ENCODE measurements around the gene PLXNB1.
"Not testable (repeated sequence)": the region's sequence is repeated elsewhere in the genome, so short reads cannot be mapped to it uniquely, and the experiment has no call there.

Gene PLXNB1

DNA sequence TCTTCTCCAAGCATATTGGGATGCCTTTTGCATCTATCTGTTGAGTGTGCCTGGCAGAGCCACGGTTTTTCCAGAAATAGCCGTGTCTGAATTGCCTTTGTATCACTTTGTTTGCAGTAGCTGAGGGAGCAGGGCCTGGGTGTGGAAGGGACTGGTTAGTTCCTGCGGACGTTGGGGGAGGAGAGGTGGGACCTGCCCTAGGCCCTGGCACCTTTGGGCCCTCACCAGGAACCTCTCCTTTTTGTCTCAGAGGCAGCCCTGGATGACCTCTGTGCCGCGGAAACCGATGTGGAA is 35.3 kb upstream of the PLXNB1 start:
- DNase-seq = peak; percentile 63

DNA sequence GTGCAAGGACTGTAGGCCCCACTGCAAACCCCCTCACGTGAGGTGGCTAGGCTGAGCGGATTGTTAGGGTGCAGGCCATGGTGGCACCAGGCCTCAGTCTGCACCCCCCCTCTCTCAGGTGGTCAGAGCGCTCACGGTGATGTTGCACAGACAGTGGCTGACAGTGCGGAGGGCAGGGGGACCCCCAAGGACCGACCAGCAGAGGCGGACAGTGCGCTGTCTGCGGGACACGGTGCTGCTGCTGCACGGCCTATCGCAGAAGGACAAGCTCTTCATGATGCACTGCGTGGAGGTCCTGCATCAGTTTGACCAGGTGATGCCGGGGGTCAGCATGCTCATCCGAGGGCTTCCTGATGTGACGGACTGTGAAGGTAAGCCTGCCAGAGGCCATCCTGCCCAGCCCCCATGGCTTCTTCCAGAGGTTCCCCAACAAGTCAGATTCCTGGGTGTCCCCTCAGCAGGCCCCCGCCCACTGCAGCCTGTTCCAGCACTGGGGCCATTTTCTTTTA is 34.9 kb upstream of the PLXNB1 start:
- DNase-seq = no peak

DNA sequence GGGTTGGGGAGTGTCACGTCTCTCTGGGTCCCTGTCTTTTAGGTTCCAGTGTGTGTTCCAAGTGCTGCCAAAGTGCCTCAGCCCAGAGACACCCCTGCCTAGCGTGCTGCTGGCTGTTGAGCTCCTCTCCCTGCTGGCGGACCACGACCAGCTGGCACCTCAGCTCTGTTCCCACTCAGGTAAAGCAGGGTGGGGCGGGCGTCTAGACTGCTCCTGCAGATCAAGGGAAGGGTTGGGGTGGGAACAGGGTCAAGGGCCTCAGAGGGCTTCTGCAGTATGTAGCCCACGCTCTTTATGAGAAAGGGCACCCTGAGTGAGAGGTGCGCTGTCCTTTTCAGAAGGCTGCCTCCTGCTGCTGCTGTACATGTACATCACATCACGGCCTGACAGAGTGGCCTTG is 33.8 kb upstream of the PLXNB1 start:
- DNase-seq = no peak

DNA sequence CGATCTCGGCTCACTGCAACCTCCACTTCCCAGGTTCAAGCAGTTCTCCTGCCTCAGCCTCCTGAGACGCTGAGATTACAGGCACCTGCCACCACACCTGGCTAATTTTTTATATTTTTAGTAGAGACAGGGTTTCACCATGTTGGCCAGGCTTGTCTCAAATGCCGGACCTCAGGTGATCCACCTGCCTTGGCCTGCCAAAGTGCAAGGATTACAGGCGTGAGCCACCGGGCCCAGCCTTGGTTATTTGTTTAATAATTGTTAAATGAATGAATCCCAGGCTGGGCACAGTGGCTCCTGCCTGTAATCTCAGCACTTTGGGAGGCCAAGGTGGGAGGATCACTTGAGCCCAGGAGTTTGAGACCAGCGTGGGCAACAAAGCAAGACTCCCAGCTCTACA is 31.9 kb upstream of the PLXNB1 start:
- DNase-seq = not testable (repeated sequence)

DNA sequence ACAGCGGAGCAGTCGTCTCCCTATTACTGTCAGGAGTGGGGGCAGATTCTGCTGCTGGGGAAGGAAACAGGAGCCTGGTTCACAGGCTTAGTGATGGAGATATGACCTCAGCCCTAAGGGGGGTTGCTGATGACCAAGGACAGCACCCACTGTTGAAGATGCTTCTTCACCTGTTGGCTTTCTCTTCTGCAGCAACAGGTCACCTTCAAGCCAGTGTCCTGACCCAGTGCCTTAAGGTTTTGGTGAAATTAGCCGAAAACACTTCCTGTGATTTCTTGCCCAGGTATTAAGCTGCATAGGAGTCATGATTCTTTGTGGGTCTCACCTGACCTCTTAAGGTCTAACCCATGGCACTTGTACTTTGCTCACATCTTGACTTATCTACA is 30.6 kb upstream of the PLXNB1 start:
- no peak for DNase-seq

DNA sequence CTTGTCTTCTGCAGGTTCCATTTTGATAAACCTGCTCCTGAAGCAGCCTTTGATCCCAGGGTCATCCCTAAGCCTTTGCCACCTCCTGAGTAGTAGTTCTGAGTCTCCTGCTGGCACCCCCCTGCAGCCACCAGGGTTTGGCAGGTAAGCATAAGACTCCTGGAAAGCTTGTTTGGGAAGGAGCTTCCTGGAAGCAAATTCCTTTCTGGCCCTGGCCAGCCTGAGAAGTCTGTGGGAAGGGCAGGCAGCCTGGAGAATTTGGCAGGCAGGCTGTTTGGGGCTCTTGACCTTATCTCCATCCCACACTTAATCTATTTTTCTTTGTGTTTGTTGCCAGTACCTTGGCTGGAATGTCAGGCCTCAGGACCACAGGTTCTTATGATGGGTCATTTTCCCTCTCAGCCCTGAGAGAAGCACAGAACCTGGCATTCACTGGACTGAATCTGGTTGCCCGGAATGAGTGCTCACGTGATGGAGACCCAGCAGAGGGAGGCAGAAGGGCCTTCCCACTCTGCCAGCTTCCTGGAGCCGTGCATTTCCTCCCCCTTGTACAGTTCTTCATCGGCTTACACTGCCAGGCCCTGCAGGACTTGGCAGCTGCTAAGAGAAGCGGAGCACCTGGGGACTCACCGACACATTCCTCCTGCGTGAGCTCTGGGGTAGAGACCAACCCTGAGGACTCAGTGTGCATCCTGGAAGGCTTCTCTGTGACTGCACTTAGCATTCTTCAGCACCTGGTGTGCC is 30.1 kb upstream of the PLXNB1 start:
- DNase-seq = no peak

DNA sequence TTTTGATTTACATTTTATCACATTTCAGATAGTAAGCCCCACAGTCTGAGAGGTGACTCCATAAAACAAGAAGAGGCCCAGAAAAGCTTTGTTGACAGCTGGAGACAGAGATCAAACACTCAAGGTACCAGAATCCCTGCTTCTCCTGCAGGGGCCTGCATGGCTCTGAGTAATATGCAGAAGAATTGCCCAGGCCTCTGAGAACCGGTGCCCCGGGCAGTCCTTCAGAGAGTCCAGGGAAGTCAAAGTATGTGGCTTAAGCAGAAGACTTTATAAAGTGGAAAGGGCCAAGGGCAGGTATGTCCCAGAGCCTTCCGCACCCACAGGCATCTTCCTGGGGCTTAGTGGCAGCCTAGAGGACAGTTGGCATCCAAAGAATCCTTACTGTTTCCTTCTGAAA is 29.4 kb upstream of the PLXNB1 start:
- no peak for DNase-seq

DNA sequence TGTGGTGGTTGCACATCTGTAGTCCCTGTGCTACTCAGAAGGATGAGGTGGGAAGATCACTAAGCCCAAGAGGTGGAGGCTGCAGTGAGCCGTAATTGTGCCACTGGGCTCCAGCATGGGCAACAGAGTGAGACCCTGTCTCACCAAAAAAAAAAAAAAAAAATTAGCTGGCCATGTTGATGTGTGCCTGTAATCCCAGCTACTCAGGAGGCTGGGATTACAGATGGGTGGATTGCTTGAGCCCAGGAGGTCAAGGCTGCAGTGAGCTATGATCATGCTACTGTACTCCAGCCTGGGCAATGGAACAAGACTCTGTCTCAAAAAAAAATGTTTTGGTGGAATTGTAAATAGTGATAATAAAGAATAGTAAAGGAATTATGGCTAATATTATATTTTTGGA is 26.6 kb upstream of the PLXNB1 start:
- DNase-seq = no peak

DNA sequence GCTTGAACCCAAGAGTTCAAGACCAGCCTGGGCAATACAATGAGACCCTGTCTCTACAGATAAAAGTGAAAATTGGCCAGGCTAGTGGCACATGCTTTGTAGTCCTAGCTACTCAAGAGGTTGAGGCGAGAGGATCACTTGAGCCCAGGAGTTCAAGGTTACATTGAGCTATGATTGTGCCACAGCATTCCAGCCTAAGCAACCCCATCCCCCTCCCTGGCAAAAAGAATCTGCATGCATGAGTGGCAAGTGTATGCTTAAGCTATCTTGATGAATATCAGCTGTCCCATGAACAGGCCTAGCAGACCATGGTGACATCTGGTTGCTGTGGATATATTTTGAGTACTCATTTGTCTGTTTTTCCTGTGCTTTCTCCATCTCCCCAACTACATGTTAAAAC is 21.4 kb upstream of the PLXNB1 start:
- DNase-seq = no peak

DNA sequence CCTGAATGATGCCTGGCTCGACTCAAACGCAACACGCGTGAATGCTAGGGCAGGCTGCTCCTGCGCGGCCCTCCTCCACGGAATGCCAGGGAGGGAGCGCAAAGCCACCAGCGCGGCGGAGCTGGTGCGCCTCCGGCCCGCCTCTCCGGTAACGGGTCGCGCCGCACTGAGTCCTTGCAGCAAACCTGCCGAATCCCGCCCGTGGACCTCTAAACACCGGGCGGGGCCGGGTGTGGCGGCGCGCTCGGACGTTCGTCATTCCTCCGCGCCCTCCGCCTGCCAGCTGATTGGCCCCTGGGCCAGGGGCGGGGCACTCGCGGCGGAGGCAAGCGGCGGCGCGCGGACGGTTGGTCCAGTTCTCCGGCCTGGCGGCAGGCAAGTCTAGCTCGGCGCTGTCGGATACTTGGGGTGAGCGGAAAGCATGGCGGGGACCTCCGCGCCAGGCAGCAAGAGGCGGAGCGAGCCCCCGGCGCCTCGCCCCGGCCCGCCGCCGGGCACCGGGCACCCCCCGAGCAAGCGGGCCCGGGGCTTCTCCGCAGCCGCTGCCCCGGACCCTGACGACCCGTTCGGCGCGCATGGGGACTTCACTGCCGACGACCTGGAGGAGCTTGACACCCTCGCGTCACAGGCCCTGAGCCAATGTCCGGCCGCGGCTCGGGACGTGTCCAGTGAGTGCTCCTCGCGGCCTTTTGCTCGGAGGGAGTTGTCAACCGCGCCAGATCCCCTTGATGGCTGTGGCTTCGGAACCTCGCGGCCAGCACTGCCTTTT is 16.7 kb upstream of the PLXNB1 start, which contains the start of gene ATRIP:
ATRIP (plus strand) TSS at position 313 of the 769 bp plus-strand sequence; CDS start at position 422, 109 bp downstream.
- peak; percentile 93 for DNase-seq

DNA sequence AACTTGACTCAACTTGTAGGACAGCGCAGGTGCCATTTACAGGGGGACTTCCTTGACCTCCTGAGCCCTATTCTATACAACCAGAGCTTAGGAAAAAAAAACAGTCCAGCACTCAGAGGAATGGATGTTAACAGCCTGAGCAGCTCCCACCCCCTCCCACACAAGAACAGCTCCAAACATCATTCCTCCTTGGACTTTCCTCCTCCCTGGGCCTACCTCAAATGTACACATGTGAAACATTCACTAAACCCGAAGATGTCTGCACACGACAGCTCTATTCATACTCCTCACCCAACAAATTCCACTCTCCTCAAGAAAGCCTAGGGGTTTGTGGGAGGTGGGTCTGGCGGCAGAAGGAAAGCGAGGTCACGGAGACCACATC is 16.1 kb upstream of the PLXNB1 start:
- no peak for DNase-seq

DNA sequence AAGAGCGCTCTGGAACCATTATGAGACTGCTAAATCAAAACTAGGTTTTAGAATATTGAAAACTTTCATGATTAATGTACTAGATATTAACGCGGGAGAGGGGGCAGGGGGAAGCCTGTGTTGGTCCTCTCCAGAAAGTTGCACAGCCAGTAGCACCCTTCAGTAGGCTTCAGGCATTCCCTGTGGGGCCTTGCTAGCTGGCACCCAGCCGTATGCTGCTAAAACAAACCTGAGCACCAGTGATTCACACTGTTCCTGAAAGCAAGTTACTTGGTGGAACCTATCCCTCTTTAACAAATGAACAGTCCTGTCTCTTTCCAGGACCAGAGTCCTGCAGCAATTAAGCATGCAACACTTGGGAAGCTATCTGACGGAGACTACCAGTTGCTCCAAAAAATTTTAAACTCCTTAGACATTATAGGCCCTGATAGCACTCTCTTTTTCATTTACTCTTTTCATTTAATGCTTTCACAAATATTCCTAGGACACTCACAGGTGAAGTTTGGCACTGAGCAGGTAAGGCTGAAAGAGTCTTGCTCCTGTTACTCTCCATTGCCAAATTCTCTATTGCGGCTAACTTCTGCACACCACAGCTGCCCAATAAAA is 15.5 kb upstream of the PLXNB1 start:
- no peak for DNase-seq

DNA sequence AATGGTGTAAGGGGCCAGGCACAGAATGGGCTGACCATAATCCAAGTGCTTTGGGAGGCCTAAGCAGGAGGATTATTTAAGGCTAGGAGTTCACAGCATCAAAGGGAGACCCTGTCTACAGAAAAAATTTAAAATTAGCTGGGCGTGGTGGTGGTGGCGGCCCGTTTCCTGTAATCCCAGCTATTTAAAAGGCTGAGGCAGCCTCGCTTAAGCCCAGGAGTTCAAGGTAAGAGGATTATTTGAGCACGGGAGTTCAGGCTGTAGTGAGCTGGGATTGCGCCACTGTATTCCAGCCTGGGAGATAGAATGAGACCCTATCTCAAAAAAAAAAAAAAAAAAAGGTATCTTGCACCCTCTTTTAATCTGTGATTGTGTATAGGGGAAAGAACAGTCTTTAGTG is 12.1 kb upstream of the PLXNB1 start:
- no peak for DNase-seq

DNA sequence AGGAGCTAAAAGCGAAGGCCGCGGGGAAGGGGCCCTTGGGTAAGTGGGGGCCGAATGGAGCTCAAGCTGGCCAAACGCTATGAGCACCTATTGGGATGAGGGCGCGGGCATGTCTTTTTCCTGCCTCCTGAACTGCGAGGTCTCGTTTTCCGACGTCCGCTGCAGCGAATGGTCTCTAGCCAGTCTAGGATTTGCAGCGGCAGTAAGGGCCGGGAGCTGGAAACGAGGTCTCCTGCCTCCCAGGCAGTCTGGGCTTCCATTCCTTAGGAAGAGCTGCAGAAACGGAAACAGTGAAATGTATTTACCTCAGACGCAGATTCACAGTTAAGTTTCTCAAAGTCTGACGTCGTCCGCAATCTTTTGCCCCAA is 10.7 kb upstream of the PLXNB1 start:
- no peak for DNase-seq

DNA sequence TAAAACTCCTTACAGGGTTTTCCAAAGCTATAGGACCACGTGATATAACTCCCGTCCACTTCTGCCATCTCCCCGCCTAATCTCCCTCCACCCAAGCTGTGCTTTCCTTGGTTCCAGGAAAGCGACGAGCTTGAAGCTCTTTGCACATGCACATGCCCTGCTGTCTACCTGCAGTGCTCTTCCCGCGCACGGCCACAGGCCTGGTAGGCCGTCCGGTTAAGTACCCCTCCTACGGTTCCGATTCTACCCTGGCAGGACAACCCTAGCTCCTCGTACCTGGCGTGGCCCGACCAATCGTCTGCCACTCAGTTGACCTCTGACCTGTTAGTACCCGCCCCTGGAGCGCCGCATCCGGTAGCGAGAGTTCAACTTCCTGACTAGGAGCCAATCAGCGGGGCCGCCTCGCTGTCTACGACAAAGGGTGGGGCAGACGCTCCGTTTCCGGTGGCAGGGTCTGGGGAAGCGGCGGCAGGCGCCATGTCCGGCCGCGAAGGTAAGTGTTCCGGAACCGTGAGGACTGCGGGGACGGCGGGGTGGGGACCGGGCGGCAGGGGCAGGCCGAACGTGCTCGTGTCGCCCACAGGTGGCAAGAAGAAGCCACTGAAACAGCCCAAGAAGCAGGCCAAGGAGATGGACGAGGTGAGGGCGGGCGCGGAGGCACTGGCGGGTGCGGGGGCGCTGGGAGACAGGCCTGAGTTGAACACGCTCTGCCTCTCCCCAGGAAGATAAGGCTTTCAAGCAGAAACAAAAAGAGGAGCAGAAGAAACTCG is 10.1 kb upstream of the PLXNB1 start, which contains the start of the genes CCDC51 and TMA7:
CCDC51 (minus strand) TSS at position 300 of the 770 bp plus-strand sequence. CDS start 4,991 bp downstream, outside the sequence.
TMA7 (plus strand) TSS at position 438 of the 770 bp plus-strand sequence; CDS start at position 478, 40 bp downstream.
- DNase-seq = peak; percentile 98

DNA sequence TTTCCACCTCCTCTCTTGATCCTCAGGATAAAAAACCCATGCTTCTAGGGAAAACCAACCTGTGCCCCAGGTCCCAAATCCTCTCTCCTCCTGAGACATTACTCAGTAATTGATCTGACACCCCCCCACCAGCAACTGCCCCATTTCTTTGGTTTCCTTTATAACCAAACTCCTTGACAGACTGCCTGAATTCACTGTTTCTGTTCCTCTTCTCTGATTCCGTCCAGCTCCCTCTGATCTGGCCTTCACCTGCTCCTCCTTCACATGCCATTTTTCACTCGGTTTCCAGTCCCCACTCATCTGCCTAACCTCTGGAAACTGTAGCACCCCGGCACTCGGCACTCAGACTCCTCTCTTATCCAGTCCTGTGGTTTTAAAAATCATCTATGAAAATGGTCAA is 7.9 kb upstream of the PLXNB1 start:
- no peak for DNase-seq

DNA sequence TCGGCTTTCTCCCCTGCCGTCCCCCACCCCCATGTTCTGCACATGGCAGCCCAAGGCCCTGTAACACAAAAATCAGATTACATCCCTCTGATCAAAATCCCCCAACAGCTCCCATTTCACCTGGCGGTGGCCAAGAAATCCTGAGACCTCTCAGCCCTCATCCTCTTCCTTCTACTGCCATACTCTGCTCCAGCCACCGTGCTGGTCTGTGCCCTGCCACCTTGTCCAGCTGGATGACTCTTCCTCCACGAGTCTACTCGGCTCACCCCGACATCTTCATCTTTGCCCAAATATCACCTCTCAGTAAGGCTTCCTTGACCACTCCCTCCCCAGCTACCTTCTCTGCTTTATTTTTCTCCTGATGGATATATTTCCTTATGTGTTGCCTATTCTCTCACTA is 7.0 kb upstream of the PLXNB1 start:
- no peak for DNase-seq

DNA sequence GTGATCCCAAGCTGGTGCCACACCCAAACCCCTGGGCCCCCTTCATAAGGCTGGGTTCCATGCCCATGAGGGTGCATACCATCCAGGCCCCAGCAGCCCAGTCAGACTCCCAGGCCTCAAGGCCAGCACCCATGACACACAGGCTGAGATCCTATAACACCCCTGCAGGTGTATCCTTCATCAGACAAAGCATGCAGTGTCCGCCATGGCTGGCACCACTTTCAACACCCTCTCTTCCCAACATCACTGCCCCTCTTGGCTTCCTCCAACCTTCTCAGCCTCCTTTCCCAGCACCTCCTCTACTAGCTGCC is 6.5 kb upstream of the PLXNB1 start:
- no peak for DNase-seq

DNA sequence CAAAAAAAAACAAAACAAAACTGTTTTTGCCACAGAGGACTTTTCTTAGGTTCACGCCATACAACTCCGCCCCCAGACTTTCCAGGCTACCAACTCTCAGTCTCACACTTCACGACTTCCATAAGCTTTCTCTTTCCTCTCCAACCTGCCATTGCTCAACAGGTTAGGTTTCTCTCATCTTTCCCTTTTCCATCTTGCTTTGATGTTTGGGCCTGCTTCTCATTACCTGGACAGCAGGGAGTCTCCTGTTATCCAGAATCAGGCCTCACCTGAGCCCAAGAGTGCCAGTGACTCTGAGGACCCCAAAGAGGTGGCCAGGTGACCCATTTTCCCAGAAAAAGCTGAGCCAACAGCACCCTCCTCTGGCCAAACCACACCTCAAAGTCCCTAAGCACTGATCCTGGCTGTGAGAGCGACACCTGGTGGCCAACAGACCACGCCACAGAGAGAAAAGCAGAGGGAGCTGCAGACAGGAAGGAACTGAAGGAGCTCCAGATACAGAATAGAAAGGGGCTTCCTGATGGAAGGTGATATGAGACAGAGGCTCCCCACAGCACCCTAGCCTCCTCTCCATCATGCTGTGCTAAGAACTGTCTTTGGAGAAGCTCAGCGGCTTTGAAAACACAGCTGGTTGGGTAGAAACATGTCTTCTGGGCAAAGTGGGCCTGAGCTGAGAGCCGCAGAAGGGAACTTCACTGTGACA is 6.0 kb upstream of the PLXNB1 start:
- DNase-seq = peak; percentile 92

DNA sequence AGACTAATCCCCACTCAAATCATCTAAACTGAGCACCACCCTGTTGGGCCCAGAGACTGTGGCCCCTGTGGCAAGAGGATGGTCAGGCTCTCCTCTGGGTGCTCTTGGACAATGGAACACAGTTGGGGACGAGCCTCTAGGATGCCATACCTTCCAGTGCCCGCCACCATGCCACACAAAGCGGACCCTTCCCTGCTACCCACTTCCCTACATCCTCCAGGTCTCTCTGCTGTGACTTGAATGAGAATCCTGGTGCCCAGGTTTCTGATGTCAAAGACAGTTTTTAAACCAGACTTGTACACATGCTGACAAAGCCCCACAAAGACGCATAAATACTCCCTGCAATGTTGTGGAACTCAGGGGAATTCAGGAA is 5.3 kb upstream of the PLXNB1 start:
- no peak for DNase-seq

DNA sequence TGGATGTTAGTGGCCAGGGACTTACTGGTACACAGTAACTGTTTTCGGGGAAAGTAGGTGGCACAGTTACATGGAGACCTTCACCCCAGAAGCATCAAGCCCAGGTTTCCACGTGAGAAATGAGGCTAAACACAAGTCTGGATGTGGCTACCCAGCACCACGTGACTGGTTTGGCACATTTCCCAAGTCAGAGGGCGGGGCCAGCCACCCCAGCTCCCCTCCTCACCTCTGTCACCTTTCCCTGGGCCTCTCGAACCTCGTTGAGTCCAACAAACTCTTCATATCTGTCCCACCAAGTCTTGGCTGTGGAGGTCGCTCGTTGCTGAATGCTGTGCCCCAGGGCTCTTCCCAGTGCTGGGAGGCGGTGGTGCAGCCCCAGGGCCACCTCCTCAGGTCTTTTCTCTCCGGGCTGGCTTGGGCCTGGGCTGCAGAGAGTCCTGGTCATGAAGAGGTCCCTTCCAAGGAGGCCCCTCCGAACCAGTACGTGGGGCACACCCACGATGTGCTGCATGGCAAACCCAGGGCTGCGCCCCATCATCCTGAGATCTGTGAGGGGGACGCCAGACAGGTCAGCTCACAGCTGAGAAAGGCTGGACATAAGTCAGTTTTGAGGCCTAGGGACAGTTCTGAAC is 4.8 kb upstream of the PLXNB1 start:
- DNase-seq = no peak

DNA sequence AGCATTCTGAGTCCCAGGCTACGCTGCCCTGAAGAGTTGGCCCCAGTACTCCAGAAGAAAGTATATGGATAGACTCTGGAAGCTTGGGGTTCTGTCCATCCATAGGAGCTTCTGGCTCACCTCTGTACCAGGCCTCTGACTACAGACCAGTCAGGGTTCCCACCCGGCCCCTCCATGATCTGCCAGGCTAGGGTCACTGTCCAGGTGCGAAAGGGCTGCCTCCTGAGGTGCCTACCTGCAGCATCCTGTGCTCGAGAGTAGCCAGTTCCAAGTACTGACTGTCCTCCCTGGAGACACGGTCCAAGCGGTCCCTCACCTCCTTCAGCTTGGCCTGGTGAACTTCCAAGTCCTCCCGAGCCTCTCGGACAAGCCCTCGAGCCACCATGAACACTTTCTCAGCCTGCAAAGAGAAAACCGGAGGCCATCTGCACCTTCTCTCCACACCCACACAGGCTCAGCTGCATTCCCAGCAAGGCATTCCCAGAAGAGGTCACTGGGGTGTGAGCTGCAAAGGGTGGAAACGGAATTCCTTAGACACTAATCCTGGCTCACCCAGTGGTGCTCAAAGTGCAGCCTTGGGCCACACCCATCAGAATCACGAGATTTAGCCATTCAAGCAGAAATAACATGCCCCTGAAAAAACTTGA is 3.7 kb upstream of the PLXNB1 start:
- no peak for DNase-seq

Measured in activated CD8-positive, alpha-beta memory T cell treated with anti-CD3 and anti-CD28 coated beads for 24 hours (primary cell).